Measurements from ENCODE around the gene BSDC1. TPM values are rescaled to one million over a fixed set of nuclear protein-coding genes. Genes with fewer than 3 reads are reported as not detected.

The BSDC1 gene
- total RNA-seq, 1 experiment from 2014 or later, result 47.0 TPM

- no TSS peak for BruUV-seq (replicated peaks)
- Histone ChIP-seq H3K36me3 (ENCODE audit: control insufficient read depth in 1 of 2, insufficient read depth in 2 of 2, low read length in 2 of 2) (no peaks in the 10 kb centered on the region), H3K9me2 (ENCODE audit: insufficient read depth) (no peaks in the 10 kb centered on the region), H2AFZ (ENCODE audit: low read depth, low read length, poor library complexity, severe bottlenecking) (no peak overlapping the region), H3K27me3 (ENCODE audit: insufficient read depth, low read length) (no peaks in the 10 kb centered on the region), H3K4me2 (ENCODE audit: low read length) (peak overlapping the region; percentile 90), H4K20me1 (ENCODE audit: insufficient read depth) (no peaks in the 10 kb centered on the region), H3K79me2 (ENCODE audit: insufficient read depth, low read length) (no peaks in the 10 kb centered on the region), H3K4me1 (ENCODE audit: control insufficient read depth in 1 of 2, insufficient read depth in 2 of 2, low read length in 2 of 2) (peaks cover 5 to 21% of the 10 kb centered on the region in 2 experiments; a peak in 3 of 4 replicates), H3K4me3 (replicated peaks in 1 of 2; ENCODE audit: low read depth in 1 of 2, low read length in 2 of 2) (peak overlapping the region; percentile 69 to 78), H3K9me3 (ENCODE audit: control insufficient read depth in 1 of 2, insufficient read depth in 1 of 2, low read depth in 1 of 2, low read length in 2 of 2) (no peaks in the 10 kb centered on the region), H3K27ac (ENCODE audit: low read depth, low read length) (peak overlapping the region; percentile 89), H3K9ac (ENCODE audit: low read length) (peak overlapping the region; percentile 86)
- RAD21 ChIA-PET (ENCODE audit: low non-redundant PET in 1 of 2, low total read pairs in 2 of 2, uncharacterized antibody in 2 of 2, unreplicated experiment in 2 of 2), result interaction anchor here in 1 of 2 experiments (0.6 kb wide), 1 partner anchor 40 kb away, joined by 5 read pairs; no protein-coding TSS in a partner anchor
- intact Hi-C loops (cut with micrococcal nuclease), result no loop called here
- CTCF ChIA-PET, result interaction anchor here (0.6 to 2.4 kb wide), 3 partner anchors 15 to 43 kb away, joined by 3 to 8 read pairs (median 4); partner anchors contain the start of genes BSDC1 and MARCKSL1
- ATAC-seq (peak; percentile 94), DNase-seq (ENCODE audit: low read depth, low spot score) (peak; percentile 84)
- POLR2A ChIA-PET, result interaction anchor here (1.1 to 2.7 kb wide), 3 partner anchors 14 to 17 kb away, joined by 3 to 18 read pairs (median 4); partner anchors contain the start of gene MARCKSL1
- TF ChIP-seq MAX (IDR thresholded peaks at IDR 0.05), result no peak
- TF ChIP-seq ELF1 (IDR thresholded peaks at IDR 0.05; ENCODE audit: borderline replicate concordance, low read depth), result no peak
- TF ChIP-seq ZFX (IDR thresholded peaks at IDR 0.05), result peak; percentile 55
- no peak for TF ChIP-seq ZBTB33 (IDR thresholded peaks at IDR 0.05; ENCODE audit: extremely low read depth, insufficient replicate concordance, low read length)
- peak; percentile 85 for TF ChIP-seq POLR2AphosphoS5 (IDR thresholded peaks at IDR 0.05; ENCODE audit: low read depth, low read length)
- TF ChIP-seq POLR2A (IDR thresholded peaks at IDR 0.05; ENCODE audit: borderline replicate concordance, extremely low read depth, insufficient read depth, insufficient read length), result peak; percentile 60
- no peak; the same call in 1 of the 2 replicates for TF ChIP-seq EGR1 (IDR thresholded peaks at IDR 0.05; ENCODE audit: low read depth)
- TF ChIP-seq JUND (IDR thresholded peaks at IDR 0.05), result no peak
- TF ChIP-seq CEBPB (IDR thresholded peaks at IDR 0.05; ENCODE audit: low read depth), result no peak
- TF ChIP-seq SP1 (IDR thresholded peaks at IDR 0.05; ENCODE audit: low read depth), result peak; percentile 4; the same call in 1 of the 2 replicates
- TF ChIP-seq REST (IDR thresholded peaks at IDR 0.05; ENCODE audit: low read depth), result no peak
- no peak for TF ChIP-seq ZNF274 (IDR thresholded peaks at IDR 0.05; ENCODE audit: low read depth, low read length)
- no peak for TF ChIP-seq CTCF (IDR thresholded peaks at IDR 0.05 in 2 of 3, conservative IDR thresholded peaks at IDR 0.05 in 1 of 3; ENCODE audit: borderline replicate concordance in 1 of 3, insufficient read depth in 1 of 3, low read depth in 2 of 3, low read length in 2 of 3)
- TF ChIP-seq EZH2phosphoT487 (IDR thresholded peaks at IDR 0.05; ENCODE audit: borderline replicate concordance), result no peak
- no peak for TF ChIP-seq YY1 (IDR thresholded peaks at IDR 0.05; ENCODE audit: extremely low read depth, insufficient replicate concordance, low read depth, low read length)
- TF ChIP-seq FOSL1 (IDR thresholded peaks at IDR 0.05; ENCODE audit: low read depth), result no peak
- no peak for TF ChIP-seq SIN3A (IDR thresholded peaks at IDR 0.05; ENCODE audit: low read depth)
- no peak for TF ChIP-seq ATF3 (IDR thresholded peaks at IDR 0.05)
Measured at GRCh38 chr1:32351399-32352238, 42.6 kb downstream of the BSDC1 start.

All from HCT116 (cell line).